Mesodermal cell (in vitro differentiated cells): Measurements from ENCODE around the gene TBC1D20.
"Not testable (repeated sequence)": the region's sequence is repeated elsewhere in the genome, so short reads cannot be mapped to it uniquely, and the experiment has no call there.

Source experiments
- H3K27ac ChIP-seq: 2 replicates; pipeline ENCODE4 v1.7.0; 2013; ENCODE audit warnings: mild to moderate bottlenecking, low read depth, low read length, moderate library complexity; ENCODE audit not compliant: severe bottlenecking
- H3K36me3 ChIP-seq: 2 replicates; pipeline ENCODE4 v1.7.1; 2013; ENCODE audit warnings: mild to moderate bottlenecking, low read length, moderate library complexity; ENCODE audit not compliant: control insufficient read depth, insufficient read depth
- H3K4me1 ChIP-seq: one replicate; pipeline ENCODE4 v1.7.1; 2013; ENCODE audit warnings: mild to moderate bottlenecking, low read length; ENCODE audit not compliant: insufficient read depth, control insufficient read depth, poor library complexity, severe bottlenecking
- H3K4me3 ChIP-seq: 2 replicates; pipeline ENCODE4 v1.7.0; 2013; ENCODE audit warnings: low read length, control low read depth, mild to moderate bottlenecking; ENCODE audit not compliant: insufficient read depth, poor library complexity, severe bottlenecking; ENCODE audit errors: extremely low read depth
- H3K9me3 ChIP-seq: 2 replicates; pipeline ENCODE4 v1.7.1; 2013; ENCODE audit warnings: mild to moderate bottlenecking, low read length, moderate library complexity; ENCODE audit not compliant: control insufficient read depth
- WGBS, 2 experiments: methylation state at CpG; one replicate each; pipeline ENCODE4 v1.1.5; 2013; ENCODE audit warnings: missing lambda C conversion rate in 2 of 2; ENCODE audit not compliant: insufficient coverage in 2 of 2; 5-methylcytosine and 5-hydroxymethylcytosine counted together

The TBC1D20 gene

DNA sequence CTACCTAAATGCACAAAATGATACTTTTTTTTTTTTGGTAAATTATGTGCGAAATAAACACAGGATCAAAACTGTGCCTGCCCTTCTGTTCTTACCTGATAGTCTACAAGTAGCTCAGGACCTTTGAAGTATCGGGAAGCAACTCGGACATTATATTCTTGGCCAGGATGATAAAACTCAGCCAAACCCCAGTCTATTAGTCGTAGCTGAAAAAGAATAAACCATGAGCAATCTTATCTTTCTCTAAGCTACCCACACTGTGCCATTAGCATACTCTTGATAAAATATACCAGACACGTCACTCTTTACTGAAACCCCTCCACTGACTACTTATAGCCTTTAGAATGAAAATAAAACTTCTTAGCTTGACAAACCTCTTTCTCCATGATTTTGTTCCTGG is 29.8 kb upstream of the TBC1D20 start:
- WGBS, 2 experiments: 92 to 98% methylated on average over 5 of the region's 5 CpGs
- H3K9me3 ChIP-seq: no peaks in the 10 kb centered on the region
- no peak overlapping the region for H3K27ac ChIP-seq
- no peaks in the 10 kb centered on the region for H3K4me1 ChIP-seq
- H3K36me3 ChIP-seq: peaks cover 97% of the 10 kb centered on the region
- H3K4me3 ChIP-seq: no peak overlapping the region

DNA sequence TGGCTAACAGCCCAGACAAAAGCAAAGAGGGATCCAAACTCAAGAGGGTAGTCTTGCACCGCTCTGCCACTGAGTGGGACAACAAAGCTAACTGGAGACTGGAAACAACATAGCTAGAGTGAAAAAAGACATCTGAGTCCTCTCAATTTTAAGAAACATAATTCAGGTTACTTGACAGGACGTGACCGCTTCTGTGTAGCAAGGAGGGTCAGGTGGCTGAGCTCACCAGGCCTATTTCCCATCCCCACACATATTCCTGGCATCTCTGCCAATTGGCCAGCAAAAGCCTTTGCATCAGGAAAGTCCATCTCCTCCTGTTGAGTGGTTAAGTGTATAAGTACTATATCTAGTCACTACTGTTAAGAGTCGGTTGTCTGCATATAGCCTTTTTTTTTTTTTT is 25.3 kb upstream of the TBC1D20 start:
- Histone ChIP-seq H3K27ac (no peak overlapping the region), H3K4me1 (no peaks in the 10 kb centered on the region), H3K9me3 (no peaks in the 10 kb centered on the region), H3K36me3 (peaks cover 97% of the 10 kb centered on the region), H3K4me3 (no peak overlapping the region)
- WGBS, 2 experiments: 94 to 100% methylated on average over 2 of the region's 4 CpGs

DNA sequence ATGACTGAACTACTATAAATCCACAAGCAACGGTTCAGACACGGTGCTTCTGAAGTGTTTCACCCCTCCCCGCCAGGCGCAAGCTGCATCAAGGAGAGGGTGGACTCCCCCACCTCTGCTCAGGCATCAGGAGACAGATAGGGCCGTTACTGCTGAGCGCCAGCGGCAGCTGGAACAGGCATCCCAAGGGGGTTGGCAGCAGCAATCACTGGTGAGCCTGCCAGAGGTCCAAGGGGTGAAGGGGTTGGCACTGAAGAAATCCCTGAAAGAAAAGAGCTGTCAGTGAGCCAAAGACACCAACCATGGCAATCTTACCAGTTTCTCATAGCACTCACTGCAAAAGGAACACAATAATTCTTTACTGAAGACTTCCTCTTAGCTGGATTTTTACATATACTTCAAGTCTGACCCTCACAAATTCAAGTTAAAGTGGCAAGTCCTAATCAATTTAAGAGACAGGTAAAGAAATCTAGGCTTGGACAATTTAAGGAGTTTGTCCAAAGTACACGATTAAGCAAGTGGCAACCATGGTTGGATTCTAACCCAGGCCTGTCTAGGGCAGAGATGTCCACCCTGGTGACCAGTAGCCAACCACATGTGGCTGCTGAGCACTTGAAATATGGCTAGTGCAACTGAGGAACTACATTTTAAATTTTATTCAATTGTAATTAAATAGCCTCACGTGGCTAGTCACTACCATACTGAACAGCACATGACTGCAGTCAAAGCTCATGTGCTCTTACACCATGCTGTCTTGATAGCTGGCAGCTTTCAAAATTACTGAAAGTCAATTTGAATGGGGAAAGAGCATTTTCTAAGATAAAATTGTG is 21.7 kb upstream of the TBC1D20 start:
- WGBS, 2 experiments: 98 to 100% methylated on average over 3 to 5 of the region's 9 CpGs
- no peak overlapping the region for H3K27ac ChIP-seq
- H3K4me3 ChIP-seq: no peak overlapping the region
- H3K9me3 ChIP-seq: no peaks in the 10 kb centered on the region
- peaks cover 95% of the 10 kb centered on the region for H3K36me3 ChIP-seq
- no peaks in the 10 kb centered on the region for H3K4me1 ChIP-seq

DNA sequence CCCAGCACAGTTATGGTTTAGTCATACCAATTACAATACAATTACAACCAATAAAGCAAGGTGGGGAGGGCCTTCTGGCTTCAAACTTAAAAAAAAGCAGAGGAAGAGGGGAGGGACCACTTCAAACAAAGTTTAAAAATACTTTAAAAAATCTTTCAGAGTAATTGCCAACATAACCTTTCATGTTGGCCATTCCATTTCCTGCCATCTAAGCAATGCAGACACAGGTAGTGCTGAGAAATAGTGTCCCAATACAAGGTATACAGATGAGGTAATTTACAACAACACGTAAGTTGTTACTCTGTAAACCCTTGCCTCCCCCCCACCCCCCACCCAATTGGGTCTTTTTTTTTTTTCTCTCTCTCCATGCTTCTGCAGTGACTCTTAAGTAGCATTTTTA is 18.8 kb upstream of the TBC1D20 start:
- Histone ChIP-seq H3K36me3 (peaks cover 94% of the 10 kb centered on the region), H3K4me3 (no peak overlapping the region), H3K27ac (no peak overlapping the region), H3K9me3 (no peaks in the 10 kb centered on the region), H3K4me1 (no peaks in the 10 kb centered on the region)
- 100% methylated on average over 1 of the region's 1 CpG; no CpG with 5 or more reads in 1 of the 2 experiments for WGBS, 2 experiments

DNA sequence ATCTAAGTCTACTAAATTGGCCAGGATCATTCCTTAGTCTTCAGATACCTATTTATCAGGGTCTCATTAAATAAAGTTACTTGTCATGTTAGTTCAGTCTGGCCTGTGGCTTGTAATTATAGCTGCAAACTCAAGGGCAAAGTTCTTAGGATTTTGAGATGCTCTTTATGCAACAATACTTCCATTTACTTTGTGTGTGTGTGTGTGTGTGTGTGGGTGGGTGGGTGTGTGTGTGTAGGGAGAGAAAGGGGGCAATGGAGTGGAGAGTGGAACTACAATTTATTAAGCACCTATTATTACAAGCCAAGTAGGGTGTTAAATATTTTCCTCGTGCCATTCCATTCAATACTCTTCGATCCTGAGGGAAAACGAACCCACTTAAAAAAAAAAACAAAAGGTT is 17.7 kb upstream of the TBC1D20 start:
- H3K36me3 ChIP-seq: peaks cover 85% of the 10 kb centered on the region
- H3K9me3 ChIP-seq: no peaks in the 10 kb centered on the region

DNA sequence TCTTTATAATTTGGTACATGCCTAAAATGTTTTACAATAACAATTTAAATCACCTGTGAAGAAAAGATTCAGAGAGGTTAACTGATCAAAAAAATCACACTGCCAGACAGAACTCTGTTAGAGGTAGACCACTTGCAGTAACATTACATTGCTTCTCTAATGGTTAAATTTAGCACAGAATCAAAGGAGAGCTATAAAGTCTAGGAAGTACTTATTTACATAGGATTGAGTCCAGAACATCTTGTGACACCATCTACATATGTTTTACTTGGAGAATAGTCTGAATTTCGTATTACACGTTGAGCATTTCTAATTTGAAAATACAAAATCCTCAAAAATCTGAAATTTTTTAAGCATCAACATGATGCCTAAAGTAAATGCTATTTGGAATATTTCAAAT is 17.2 kb upstream of the TBC1D20 start:
- Histone ChIP-seq H3K4me1 (no peaks in the 10 kb centered on the region), H3K4me3 (no peak overlapping the region), H3K36me3 (peaks cover 82% of the 10 kb centered on the region), H3K27ac (no peak overlapping the region), H3K9me3 (no peaks in the 10 kb centered on the region)
- no CpG with 5 or more reads among the region's 2 CpGs for WGBS, 2 experiments

More for the DNA sequence above, 17.7 kb upstream of the TBC1D20 start:
- Histone ChIP-seq H3K4me3 (no peak overlapping the region), H3K4me1 (no peaks in the 10 kb centered on the region), H3K27ac (no peak overlapping the region)
- no CpG with 5 or more reads among the region's 3 CpGs for WGBS, 2 experiments

DNA sequence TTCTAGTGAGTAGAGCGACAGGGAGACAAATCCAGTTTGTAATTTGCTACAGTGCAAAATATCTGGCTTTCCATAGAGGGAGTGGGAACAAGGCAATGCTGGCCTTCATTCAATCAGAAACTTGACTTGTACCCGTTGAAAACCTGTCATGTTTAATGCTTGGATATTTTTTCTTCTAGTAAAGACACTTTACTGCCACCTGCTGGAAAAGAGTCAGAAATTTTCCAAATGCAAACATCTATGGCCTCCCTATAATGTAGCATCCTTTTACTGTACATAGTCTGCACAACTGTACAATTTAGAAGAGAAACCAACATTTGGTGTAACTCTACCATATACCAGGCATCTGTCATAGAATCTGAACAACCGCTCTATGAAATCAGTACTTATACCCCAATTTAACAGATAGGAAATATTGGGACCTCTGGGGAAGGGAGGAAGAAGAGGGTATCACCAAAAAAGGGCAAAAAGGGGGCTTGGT is 16.7 kb upstream of the TBC1D20 start:
- H3K4me1 ChIP-seq: no peaks in the 10 kb centered on the region
- H3K36me3 ChIP-seq: peaks cover 82% of the 10 kb centered on the region
- H3K27ac ChIP-seq: no peak overlapping the region
- H3K9me3 ChIP-seq: no peaks in the 10 kb centered on the region
- 50% methylated on average over 1 of the region's 3 CpGs; no CpG with 5 or more reads in 1 of the 2 experiments for WGBS, 2 experiments
- no peak overlapping the region for H3K4me3 ChIP-seq

DNA sequence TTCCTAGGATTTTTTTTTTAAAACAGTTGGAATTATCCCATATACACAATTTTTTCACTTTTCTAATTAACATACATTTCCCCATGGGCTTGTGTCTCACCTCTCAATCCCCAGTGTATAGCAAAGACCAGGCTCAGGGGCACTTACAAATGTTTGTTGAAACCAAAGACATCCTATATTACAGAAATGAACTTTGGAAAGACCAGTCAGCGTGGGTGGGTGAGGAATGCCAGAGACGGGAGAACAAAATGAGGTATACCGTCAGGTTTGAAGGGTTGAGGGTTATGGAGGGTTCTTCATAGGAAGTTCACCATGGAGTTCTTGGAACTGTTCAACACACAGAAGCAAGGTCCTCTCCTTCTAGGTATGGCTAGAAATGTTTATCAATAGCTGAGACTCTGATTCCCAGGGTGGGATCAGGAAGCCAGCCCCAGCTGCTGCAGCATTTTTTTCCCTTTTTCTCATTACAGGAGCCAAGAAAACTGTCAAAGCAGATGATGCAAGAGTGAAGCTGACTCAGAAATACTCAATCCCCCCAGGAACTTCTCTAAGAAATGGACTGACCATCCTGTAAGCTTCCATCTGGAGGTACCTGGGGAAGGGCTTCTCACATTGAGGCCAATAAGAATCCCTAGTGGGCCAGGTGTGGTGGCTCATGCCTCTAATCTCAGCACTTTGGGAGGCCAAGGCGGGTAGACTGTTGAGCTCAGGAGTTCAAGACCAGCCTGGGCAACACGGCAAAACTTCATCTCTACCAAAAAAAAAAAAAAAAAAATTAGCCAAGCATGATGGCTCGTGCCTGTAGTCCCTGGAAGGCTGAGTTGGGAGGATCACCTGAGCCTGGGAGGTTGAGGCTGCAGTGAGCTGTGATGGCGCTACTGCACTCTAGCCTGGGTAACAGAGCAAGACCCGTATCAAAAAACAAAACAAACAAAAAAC is 15.9 kb upstream of the TBC1D20 start:
- Histone ChIP-seq H3K27ac (no peak overlapping the region), H3K4me3 (no peak overlapping the region), H3K9me3 (no peaks in the 10 kb centered on the region), H3K4me1 (no peaks in the 10 kb centered on the region), H3K36me3 (peaks cover 82% of the 10 kb centered on the region)
- 100% methylated on average over 2 of the region's 8 CpGs for WGBS, 2 experiments

DNA sequence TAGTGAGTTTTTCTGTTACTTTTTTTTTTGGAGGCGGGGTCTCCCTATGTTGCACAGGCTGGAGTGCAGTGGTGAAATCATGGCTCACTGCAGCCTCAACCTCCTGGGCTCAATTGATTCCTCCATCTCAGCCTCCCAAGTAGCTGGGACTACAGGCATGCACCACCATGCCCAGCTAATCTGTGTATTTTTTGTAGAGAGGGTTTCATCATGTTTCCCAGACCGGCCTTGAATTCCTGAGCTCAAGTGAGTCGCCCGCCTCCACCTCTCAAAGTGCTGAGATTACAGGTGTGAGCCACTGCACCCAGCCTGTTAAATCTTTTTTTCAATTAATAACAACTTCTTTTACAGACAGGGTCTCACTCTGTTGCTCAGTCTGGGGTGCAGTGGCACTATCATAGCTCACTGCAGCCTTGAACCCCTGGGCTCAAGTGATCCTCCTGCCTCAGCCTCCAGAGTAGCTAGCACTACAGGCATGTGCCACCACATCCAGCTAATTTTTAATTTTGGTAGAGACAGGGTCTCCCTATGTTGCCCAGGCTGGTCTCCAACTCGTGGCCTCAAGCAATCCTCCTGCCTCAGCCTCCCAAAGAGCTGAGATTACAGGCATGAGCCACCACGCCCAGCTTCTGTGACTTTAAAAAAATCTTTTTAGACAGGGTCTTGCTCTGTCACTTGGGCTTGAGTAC is 14.4 kb upstream of the TBC1D20 start:
- H3K9me3 ChIP-seq, H3K4me1 ChIP-seq, H3K27ac ChIP-seq, H3K4me3 ChIP-seq: not testable (repeated sequence)
- 99 to 100% methylated on average over 3 to 6 of the region's 6 CpGs for WGBS, 2 experiments
- H3K36me3 ChIP-seq: peaks cover 70% of the 10 kb centered on the region
